D721Med (cell line): Measurements from ENCODE around the gene PLPP4.

ENCODE experiments used
- DNase-seq: peaks from one replicate; pipeline ENCODE4 v3.0.0; 2011; ENCODE audit warnings: low spot score; ENCODE audit not compliant: insufficient read length
- FAIRE-seq: peaks from 2 replicates; lab custom pipeline; 2011; peaks lifted over from hg19 to GRCh38; lab: Jason Lieb, UNC
- CTCF ChIP-seq: IDR thresholded peaks from 2 replicates; pipeline ENCODE4 v1.5.1; 2012; ENCODE audit warnings: mild to moderate bottlenecking, control low read depth; ENCODE audit not compliant: insufficient read depth; ENCODE audit errors: missing control alignments

The PLPP4 gene

GRCh38 chr10:120542591-120542990, 85.6 kb downstream of the PLPP4 start:
- TF ChIP-seq CTCF: no peak
- FAIRE-seq (no peak), DNase-seq (no peak)

GRCh38 chr10:120543291-120543690, 86.3 kb downstream of the PLPP4 start:
- FAIRE-seq: no peak
- TF ChIP-seq CTCF: no peak
- DNase-seq: no peak

- no peak for TF ChIP-seq CTCF
- DNase-seq (no peak), FAIRE-seq (no peak)
Measured at GRCh38 chr10:120548210-120548609, 91.2 kb downstream of the PLPP4 start.

- FAIRE-seq: no peak
- no peak for TF ChIP-seq CTCF
- no peak for DNase-seq
Measured at GRCh38 chr10:120552262-120552661, 95.2 kb downstream of the PLPP4 start.

- no peak for TF ChIP-seq CTCF
- DNase-seq: no peak
- FAIRE-seq: no peak
Measured at GRCh38 chr10:120553911-120554310, 96.9 kb downstream of the PLPP4 start.

- FAIRE-seq (no peak), DNase-seq (no peak)
- no peak for TF ChIP-seq CTCF
Measured at GRCh38 chr10:120555436-120555835, 98.4 kb downstream of the PLPP4 start.

- DNase-seq: no peak
- TF ChIP-seq CTCF: no peak
- no peak for FAIRE-seq
Measured at GRCh38 chr10:120555842-120556532, 99.0 kb downstream of the PLPP4 start.
